Activated T-cell treated with anti-CD3 and anti-CD28 coated beads, Interleukin-2, amount 50 U/mL, for 72 hours (primary cell): Measurements from ENCODE around the gene ZBTB7B. TPM values are rescaled to one million over a fixed set of nuclear protein-coding genes. Genes with fewer than 3 reads are reported as not detected.

Experiments used
- ATAC-seq, 2 donors: fragments of 150-1000 bp; cut with Tn5 transposase; replicated peaks in 1 of 2; 2 replicates each; pipeline ENCODE4 v1.10.0; 2021; ENCODE audit warnings: moderate library complexity in 2 of 2, mild to moderate bottlenecking in 1 of 2
- DNase-seq, 2 donors: peaks; one replicate each; pipeline ENCODE4 v3.0.0; 2021 to 2022; ENCODE audit warnings: mixed read lengths in 1 of 2
- H3K27ac Mint-ChIP-seq: one replicate; pipeline ENCODE4 v1.8.0; 2022; ENCODE audit warnings: mild to moderate bottlenecking, moderate library complexity, mixed read lengths
- H3K27me3 Mint-ChIP-seq: one replicate; pipeline ENCODE4 v1.8.0; 2022; ENCODE audit warnings: low read depth, mixed read lengths
- H3K36me3 Mint-ChIP-seq, 2 donors: one replicate each; pipeline ENCODE4 v1.8.0; 2022; ENCODE audit warnings: mixed read lengths in 2 of 2, mild to moderate bottlenecking in 1 of 2; ENCODE audit not compliant: insufficient read depth in 2 of 2
- H3K4me1 Mint-ChIP-seq: one replicate; pipeline ENCODE4 v1.8.0; 2022; ENCODE audit warnings: low read depth, mixed read lengths
- H3K4me3 Mint-ChIP-seq, 2 donors: one replicate each; pipeline ENCODE4 v1.8.0; 2022; ENCODE audit warnings: mild to moderate bottlenecking in 2 of 2, mixed read lengths in 2 of 2, moderate library complexity in 2 of 2
- H3K9me3 Mint-ChIP-seq, 2 donors: one replicate each; pipeline ENCODE4 v1.8.0; 2022; ENCODE audit warnings: mixed read lengths in 2 of 2
- total RNA-seq, 2 donors: library from RNA; stranded (reverse); gene quantifications; one replicate each; pipeline ENCODE4 v1.2.3, GENCODE V29; 2022

ZBTB7B gene
- total RNA-seq, 2 donors from 2014 or later: 129 to 141 TPM

DNA sequence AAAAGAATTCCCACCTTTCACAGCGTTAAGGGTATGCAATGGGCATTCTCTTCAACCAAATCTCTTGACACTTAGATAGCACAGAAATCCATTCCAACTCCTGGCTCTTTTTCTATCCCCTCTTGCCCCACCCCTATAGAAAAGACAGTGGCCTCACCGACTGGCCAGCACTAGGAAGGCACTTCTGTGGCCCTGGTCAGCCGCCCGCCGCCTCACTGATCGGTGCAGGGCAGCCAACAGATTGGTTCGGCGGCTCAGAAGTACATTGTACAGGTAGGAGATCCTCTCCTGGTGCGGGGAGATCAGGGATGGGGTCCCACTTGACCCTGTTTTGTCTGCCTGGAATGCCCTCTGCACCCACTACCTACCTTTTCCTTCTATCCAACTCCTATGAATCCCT lies 21.7 kb downstream of the ZBTB7B start:
- Mint-ChIP-seq H3K36me3 (peaks cover 0 to 2% of the 10 kb centered on the region in 2 donors), H3K9me3 (no peaks in the 10 kb centered on the region), H3K27ac (no peak overlapping the region), H3K4me3 (no peak overlapping the region), H3K4me1 (peaks cover 10% of the 10 kb centered on the region), H3K27me3 (no peaks in the 10 kb centered on the region)
- ATAC-seq (no peak), DNase-seq (no peak)

DNA sequence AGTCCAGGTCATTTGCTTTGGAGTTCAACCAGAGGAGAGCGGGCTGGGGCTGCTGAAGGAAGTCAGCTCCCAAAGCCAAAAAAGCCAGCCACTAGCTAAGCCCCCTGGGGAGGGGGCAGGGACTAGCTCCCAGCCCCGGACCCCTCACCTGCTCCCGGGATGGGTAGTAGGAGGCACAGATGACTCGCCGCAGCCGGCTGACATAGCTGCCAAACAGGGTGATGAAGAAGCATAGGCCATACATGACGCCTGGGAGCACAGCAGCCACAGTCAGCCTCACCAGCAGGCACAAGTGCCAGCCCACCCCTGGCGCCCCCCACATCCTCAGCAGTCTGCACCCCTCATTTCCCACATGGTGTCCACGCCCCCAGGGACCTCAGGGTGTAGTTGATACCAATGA lies 23.6 kb downstream of the ZBTB7B start:
- Mint-ChIP-seq H3K27me3 (no peaks in the 10 kb centered on the region), H3K36me3 (no peaks in the 10 kb centered on the region), H3K27ac (no peak overlapping the region), H3K4me3 (no peak overlapping the region), H3K4me1 (no peaks in the 10 kb centered on the region), H3K9me3 (no peaks in the 10 kb centered on the region)
- DNase-seq (no peak), ATAC-seq (peak in 1 of 2 donors; percentile 8)

DNA sequence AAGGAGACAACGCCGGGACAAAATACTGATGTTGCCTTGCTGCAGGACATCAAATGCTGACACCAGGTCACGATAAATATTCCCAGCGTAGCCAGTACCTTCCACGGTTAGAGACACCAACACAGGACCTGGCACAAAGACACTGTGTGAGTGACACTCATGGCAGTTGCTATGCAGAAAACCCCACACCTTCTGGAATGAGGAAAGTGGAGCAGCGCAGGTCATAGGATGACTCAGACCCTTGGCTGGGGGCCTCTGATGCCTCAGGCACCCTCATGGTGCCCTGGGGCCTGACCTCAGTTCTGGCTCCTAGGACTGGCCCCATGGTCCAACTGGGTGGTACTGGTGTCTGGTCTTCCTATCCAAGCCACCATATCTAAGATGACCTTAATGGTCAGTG lies 24.0 kb downstream of the ZBTB7B start:
- no peaks in the 10 kb centered on the region for H3K4me1 Mint-ChIP-seq
- no peaks in the 10 kb centered on the region for H3K9me3 Mint-ChIP-seq
- H3K27me3 Mint-ChIP-seq: no peaks in the 10 kb centered on the region
- no peak overlapping the region for H3K27ac Mint-ChIP-seq
- no peak overlapping the region for H3K4me3 Mint-ChIP-seq
- no peaks in the 10 kb centered on the region for H3K36me3 Mint-ChIP-seq
- ATAC-seq: peak; percentile 43 to 51
- no peak for DNase-seq

DNA sequence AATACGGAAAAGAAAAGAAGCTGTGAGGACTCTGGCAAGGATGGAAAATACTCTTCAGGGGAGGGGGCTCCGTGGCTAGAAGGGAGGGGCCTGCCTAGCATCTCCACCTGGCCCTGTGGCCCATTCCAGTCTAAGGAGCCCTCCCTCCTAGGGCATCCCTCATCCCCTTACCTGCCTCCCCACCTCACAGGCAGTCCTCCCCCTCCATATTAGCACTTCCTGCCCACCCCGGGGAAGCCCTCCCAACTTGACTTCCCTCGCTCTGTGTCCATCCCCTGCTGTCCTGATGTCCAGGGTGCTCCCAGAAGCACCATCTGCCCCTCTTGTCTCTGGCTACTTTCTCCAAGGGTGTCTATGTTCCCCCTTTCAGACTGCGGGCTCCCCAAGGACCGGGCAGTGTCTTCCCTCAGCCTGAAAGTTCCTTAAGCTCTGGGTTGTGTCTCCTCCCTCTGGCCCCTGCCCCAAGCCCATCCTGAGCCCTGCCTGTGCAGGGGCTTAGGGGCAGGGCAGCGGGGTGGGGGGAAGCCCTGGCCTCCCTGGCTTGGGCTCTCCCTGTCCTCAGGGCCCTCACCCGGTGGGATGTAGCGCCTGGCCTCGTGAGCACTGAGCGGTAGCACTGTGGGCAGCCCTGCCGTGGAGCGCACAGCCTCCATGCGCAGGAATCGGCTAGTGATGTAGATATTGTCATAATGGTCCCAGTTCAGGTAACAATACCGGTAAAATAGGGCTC lies 27.1 kb downstream of the ZBTB7B start:
- no peaks in the 10 kb centered on the region for H3K9me3 Mint-ChIP-seq
- H3K4me1 Mint-ChIP-seq: no peaks in the 10 kb centered on the region
- H3K4me3 Mint-ChIP-seq: no peak overlapping the region
- no peaks in the 10 kb centered on the region for H3K36me3 Mint-ChIP-seq
- DNase-seq: no peak
- ATAC-seq: peak in 1 of 2 donors; percentile 6
- no peak overlapping the region for H3K27ac Mint-ChIP-seq
- H3K27me3 Mint-ChIP-seq: no peaks in the 10 kb centered on the region

DNA sequence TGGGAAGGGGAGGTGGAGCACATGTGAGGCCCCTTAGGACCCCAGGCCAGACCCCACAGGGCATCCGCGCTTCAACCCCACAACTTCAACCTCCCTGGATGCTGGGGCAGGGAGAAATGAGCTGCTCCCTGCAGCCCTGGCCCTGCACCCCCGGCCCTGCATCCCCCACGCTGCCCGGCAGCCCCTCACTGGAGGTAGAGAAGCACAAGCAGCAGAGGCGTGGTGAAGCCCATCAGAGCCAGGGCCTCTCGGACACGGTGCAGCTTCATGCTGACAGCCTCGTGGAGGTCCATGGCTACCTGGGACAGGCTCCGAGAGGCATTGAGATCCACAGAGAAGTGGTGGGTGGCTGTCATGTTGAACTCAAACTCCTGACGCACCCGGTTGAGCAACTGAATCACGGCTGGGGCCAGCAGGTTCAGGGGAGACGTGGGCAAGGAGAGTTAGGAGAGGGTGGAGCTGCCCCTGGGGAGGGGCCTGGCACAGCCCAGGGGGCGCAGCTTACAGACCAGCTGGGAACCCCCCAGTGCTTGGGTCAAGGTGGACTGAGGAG lies 27.7 kb downstream of the ZBTB7B start:
- H3K36me3 Mint-ChIP-seq: no peaks in the 10 kb centered on the region
- H3K4me3 Mint-ChIP-seq: no peak overlapping the region
- H3K9me3 Mint-ChIP-seq: no peaks in the 10 kb centered on the region
- H3K27ac Mint-ChIP-seq: no peak overlapping the region
- DNase-seq (no peak), ATAC-seq (peak in 1 of 2 donors; percentile 4)
- no peaks in the 10 kb centered on the region for H3K27me3 Mint-ChIP-seq
- H3K4me1 Mint-ChIP-seq: no peaks in the 10 kb centered on the region

- H3K4me1 Mint-ChIP-seq: no peaks in the 10 kb centered on the region
- no peaks in the 10 kb centered on the region for H3K9me3 Mint-ChIP-seq
- H3K27ac Mint-ChIP-seq: no peak overlapping the region
- H3K4me3 Mint-ChIP-seq: no peak overlapping the region
- H3K36me3 Mint-ChIP-seq: no peaks in the 10 kb centered on the region
- DNase-seq (no peak), ATAC-seq (no peak)
- no peaks in the 10 kb centered on the region for H3K27me3 Mint-ChIP-seq
These were observed 28.3 kb downstream of the ZBTB7B start for GRCh38 chr1:155030899-155031298.

GRCh38 chr1:155032886-155033285 lies 30.3 kb downstream of the ZBTB7B start:
- Mint-ChIP-seq H3K9me3 (no peaks in the 10 kb centered on the region), H3K27me3 (no peaks in the 10 kb centered on the region), H3K36me3 (no peaks in the 10 kb centered on the region), H3K4me3 (no peak overlapping the region), H3K27ac (no peak overlapping the region), H3K4me1 (no peaks in the 10 kb centered on the region)
- ATAC-seq: no peak
- DNase-seq: no peak

GRCh38 chr1:155033524-155033923 lies 30.9 kb downstream of the ZBTB7B start, which contains the start of the genes DCST1 and DCST2:
Gene DCST1, plus strand, starts transcription at chr1:155033824. Its CDS starts 213 bp downstream, at chr1:155034037.
Gene DCST2, minus strand, starts transcription at chr1:155033781. Its CDS starts 80 bp downstream, at chr1:155033701.
- no peaks in the 10 kb centered on the region for H3K9me3 Mint-ChIP-seq

DNA sequence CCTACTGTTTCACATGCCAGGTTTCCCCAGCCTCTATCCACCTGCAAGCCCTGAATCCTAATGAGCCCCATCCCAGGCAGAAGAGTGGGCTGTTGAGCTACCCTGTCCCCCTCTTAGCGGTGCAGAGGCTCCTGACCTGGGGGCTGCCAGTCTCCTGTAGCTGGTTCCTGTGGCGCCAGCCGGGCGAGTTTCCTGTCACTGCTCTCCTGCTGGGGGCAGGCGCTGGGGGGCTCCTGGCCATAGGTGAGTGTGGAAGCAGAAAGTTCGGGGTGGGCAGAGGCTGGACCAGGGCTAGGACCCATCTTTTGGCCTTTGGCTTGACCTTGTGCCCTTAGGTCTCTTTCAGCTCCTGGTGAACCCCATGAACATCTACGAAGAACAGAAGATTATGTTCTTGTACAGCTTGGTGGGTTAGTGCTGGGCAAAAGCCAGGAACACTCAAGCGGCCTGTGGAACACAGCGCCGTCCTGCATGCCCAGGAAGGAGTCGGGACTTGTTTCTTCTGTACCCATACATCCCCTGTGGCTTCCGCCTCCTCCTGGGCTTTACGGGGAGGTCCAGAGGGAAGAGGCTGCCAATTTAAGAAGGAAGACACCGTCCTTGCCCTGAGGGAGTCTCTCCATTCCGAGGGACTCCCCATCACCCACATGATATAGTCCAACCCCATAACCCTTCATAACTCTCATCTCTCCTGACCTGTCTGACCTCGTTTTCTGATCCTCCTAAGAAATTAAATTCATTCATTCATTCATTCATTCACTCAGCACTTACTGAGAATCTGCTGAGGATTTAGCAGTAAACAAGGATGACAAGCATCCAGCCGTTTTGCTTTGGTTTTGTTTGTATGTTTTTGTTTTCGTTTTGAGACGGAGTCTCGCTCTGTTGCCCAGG lies 32.0 kb downstream of the ZBTB7B start:
- no peak for DNase-seq
- ATAC-seq: no peak
- no peaks in the 10 kb centered on the region for H3K36me3 Mint-ChIP-seq
- H3K4me3 Mint-ChIP-seq: no peak overlapping the region
- H3K9me3 Mint-ChIP-seq: no peaks in the 10 kb centered on the region
- H3K27me3 Mint-ChIP-seq: no peaks in the 10 kb centered on the region
- H3K27ac Mint-ChIP-seq: no peak overlapping the region
- H3K4me1 Mint-ChIP-seq: no peaks in the 10 kb centered on the region

More at GRCh38 chr1:155033524-155033923, 30.9 kb downstream of the ZBTB7B start, which contains the start of the genes DCST1 and DCST2:
- Mint-ChIP-seq H3K27me3 (no peaks in the 10 kb centered on the region), H3K4me3 (no peak within 1 kb of the TSS), H3K36me3 (no peaks in the 10 kb centered on the region), H3K4me1 (no peaks in the 10 kb centered on the region), H3K27ac (no peak within 1 kb of the TSS)
- DNase-seq (no peak), ATAC-seq (no peak)

DNA sequence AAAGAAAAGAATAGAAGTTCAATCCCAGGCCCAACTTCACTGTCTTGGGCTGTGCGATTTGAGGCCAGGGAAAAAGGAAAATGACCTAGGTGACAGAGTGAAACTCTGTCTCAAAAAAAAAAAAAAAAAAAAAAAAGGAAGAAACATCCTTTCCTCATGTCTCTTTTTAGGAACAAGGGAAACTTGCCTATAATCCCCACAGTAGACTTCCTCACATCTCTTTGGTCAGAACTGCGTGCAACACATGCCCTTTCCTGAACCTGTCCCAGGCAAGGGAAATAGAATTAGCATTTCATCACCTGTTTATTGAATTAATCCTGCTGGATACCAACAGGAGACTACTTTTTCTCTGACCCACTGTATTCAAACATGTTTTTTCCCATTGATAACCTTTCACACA lies 33.3 kb downstream of the ZBTB7B start:
- Mint-ChIP-seq H3K4me3 (no peak overlapping the region), H3K27ac (no peak overlapping the region), H3K27me3 (no peaks in the 10 kb centered on the region), H3K4me1 (no peaks in the 10 kb centered on the region), H3K9me3 (no peaks in the 10 kb centered on the region), H3K36me3 (no peaks in the 10 kb centered on the region)
- DNase-seq (no peak), ATAC-seq (no peak)

- Mint-ChIP-seq H3K27ac (no peak overlapping the region), H3K36me3 (no peaks in the 10 kb centered on the region), H3K4me3 (no peak overlapping the region), H3K4me1 (no peaks in the 10 kb centered on the region), H3K9me3 (no peaks in the 10 kb centered on the region), H3K27me3 (no peaks in the 10 kb centered on the region)
- DNase-seq (no peak), ATAC-seq (no peak)
These were observed 34.4 kb downstream of the ZBTB7B start for GRCh38 chr1:155037043-155037442.

DNA sequence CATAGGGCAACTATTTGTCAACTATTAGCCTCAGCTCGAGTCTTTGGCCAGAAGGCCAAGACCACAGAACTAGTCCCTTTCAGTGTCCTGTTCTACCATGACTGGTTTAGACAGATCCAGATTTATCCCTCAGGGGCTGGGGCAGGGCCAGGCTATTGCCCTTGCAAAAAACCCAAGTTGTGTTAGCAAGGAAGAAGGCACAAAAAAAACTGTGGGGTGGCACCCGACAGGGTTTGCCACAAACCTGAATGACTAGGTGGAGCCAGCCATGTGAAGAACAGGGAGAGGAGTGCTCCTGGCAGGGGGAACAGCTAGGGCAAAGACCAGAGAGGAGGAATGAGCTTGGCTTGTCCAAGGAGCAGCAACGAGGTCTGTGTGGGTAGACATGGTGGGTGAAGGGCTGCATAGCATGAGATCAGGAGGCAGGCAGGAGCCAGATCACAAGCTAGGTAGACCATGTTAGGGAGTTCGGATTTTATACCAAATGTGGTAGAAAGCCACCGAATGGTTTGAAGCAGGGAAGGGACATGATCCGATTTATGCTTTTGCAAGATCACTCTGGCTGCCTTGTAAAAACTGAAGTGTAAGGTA lies 35.3 kb downstream of the ZBTB7B start:
- H3K36me3 Mint-ChIP-seq: no peaks in the 10 kb centered on the region
- ATAC-seq (no peak), DNase-seq (no peak)
- H3K4me3 Mint-ChIP-seq: no peak overlapping the region
- no peaks in the 10 kb centered on the region for H3K27me3 Mint-ChIP-seq
- H3K4me1 Mint-ChIP-seq: no peaks in the 10 kb centered on the region
- no peak overlapping the region for H3K27ac Mint-ChIP-seq
- no peaks in the 10 kb centered on the region for H3K9me3 Mint-ChIP-seq
